ENCODE data around the gene ABCC1.

ABCC1 gene

DNA sequence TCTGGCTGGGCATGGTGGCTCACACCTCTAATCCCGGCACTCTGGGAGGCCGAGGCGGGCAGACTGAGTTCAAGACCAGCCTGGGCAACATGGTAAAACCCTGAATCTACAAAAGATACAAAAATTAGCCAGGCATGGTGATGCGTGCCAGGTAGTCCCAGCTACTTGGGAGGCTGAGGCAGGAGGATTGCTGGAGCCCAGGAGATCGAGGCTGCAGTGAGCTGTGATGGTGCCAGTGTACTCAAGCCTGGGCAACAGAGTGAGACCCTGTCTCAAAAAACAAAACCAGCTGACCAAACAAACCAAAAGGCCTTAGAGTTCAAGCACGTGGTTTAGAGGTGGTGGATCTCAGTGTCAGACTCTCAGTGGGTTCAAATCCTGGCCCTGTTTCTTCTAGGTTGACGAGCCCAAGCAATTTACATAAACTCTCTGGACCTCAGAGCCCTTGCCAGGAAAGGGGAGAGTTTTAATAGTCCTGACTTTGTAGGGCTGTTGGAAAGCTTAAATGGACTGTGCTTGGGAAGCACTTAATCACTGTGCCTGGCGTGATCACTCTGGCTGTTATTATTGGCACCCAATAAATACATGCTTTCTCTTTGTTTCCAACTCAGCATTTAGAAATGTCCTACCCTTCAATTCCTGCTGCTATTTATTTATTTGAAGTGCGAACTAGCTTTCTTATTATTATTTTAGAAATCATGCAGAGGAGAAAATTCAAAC is 44.7 kb downstream of the ABCC1 start:
- no peak for DNase-seq

GRCh38 chr16:15996432-15997109 is 47.2 kb downstream of the ABCC1 start:
- DNase-seq: no peak

GRCh38 chr16:16000685-16001084 is 51.3 kb downstream of the ABCC1 start:
- no peak for DNase-seq

DNA sequence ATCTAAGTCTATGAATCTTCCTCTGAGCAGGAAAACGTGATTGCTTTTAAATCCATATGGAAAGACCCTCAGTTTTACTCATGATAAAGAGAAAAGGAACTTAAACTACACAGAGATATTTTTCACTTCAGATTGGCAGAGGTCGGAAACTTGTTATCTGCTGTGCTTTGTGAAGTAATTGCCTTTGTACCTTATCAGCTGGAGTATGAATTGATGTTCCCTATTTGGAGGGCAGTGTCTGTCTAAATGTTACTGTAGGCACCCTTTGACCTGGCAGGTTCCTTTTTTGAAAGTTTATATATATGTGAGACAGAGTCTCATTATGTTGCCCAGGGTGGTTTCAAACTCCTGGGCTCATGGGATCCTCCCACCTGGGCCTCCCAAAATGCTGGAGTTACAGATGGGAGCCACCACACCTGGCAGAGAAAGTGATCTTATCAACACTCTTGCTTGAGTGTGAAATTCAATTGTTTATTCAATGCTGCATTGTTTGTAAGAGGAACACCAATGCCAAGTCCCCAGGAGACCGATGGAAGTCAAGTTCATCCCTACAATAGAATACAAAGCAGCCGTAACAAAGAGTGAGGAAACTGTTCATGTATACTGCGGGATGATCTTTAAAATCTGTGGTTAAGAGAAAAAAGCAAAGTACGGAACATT is 52.3 kb downstream of the ABCC1 start:
- DNase-seq: no peak

GRCh38 chr16:16003719-16004313 is 54.4 kb downstream of the ABCC1 start:
- no peak for DNase-seq

DNA sequence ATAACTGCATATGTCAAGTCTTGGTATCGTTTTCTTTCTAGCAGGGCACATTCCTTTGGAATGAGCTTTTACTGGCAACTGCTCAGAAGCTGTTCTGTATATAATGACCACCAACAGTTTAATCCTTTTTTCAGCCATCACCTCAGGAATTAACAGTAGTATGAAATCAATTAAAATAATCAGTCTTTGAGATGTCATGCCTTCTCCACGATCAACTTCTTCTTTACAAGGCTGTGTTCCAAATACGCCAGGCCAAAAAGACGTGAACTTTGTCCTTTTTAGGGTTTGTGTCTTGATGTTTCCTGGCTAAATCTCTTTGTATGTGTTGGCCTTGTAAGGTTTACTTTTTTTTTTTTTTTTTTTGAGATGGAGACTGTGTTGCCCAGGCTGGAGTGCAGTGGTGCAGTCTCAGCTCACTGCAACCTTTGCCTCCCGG is 54.9 kb downstream of the ABCC1 start:
- no peak for DNase-seq

DNA sequence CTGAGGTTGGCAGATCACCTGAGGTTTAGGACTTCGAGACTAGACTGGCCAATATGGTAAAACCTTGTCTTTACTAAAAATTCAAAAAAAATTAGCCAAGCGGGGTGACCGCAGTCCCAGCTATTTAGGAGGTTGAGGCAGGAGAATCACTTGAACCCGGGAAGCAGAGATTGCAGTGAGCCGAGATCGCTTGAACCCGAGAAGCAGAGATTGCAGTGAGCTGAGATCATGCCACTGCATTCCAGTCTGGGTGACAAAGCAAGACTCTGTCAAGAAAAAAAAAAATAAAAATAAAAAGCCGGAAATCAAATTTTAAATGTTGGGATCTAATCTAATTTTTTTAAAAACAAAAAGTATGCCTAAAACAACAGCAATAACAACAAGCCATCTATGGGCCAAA is 56.3 kb downstream of the ABCC1 start:
- DNase-seq: no peak

DNA sequence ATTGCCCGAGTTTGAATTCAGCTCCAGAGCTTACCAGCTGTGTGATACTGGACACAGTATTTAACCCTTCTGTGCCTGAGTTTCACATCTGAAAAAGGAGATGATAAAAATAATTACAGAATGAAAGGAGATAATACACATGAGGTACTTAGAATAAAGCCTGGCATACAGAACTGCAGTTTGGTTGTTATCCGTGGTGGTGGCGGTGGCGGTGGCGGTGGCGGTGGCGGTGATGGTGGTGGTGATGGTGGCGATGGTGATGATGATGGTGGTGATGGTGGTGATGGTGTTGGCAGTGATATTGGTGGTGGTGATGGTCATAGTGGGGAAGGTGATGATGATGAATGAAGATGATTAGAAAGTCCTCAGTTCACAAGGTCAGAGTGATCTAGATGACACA is 57.2 kb downstream of the ABCC1 start:
- no peak for DNase-seq

GRCh38 chr16:16007743-16008111 is 58.3 kb downstream of the ABCC1 start:
- DNase-seq: no peak

GRCh38 chr16:16008666-16009065 is 59.2 kb downstream of the ABCC1 start:
- DNase-seq: no peak

- no peak for DNase-seq
Observed at GRCh38 chr16:16009401-16009800, 60.0 kb downstream of the ABCC1 start.

DNA sequence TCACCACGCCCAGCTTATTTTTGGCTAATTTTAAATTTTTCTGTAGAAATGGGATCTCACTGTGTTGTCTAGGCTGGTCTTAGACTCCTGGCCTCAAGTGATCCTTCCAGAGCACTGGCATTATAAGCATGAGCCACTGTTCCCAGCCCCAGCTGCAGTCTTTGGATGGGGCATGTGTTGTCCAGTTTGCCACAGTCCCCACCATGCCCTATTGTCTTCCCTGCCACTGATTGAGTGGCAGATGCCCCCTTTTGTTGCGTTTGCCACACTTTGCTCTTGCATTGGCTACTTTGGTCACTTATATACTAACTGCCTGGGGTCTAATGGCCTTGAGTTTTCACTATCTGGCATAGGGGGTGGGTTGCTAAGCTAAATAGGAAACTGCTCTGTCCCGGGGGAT is 60.8 kb downstream of the ABCC1 start:
- no peak for DNase-seq

GRCh38 chr16:16012144-16012543 is 62.7 kb downstream of the ABCC1 start:
- DNase-seq: no peak

DNA sequence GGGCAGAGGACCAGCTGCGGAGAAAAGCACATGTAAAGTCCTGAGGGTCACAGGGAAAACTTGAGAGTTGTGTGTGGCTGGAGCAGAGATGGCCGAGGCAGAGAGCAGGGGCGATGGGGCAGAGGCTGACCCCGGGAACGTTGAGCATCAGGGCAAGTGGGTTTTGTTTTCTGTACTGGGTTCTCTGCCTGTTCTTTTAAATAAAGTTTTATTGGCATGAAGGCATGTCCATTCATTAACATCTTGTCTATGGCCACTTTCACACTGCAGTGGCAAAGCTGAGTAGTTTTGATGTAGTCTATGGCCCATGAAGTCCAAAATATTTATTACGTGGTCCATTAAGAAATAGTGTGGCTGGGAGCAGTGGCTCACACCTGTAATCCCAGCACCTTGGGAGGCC is 64.4 kb downstream of the ABCC1 start:
- no peak for DNase-seq

GRCh38 chr16:16014329-16015224 is 65.2 kb downstream of the ABCC1 start:
- DNase-seq: no peak

DNA sequence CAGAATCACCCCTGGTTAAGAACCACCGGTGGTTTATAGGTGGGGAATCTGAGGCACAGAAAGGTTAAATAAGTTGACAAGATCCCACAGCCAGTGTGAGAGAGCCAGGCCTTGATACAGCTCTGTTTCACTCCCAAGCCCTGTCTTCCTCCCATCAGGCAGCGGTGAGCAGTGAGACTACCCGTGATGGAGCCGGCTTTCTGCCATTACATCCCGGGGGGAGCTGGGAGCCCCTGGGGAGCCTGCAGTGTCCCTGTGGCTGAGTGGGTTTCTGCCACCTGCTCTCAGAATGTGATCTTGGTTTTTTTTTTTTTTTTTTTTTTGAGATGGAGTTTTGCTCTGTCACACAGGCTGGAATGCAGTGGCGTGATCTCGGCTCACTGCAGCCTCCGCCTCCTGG is 66.4 kb downstream of the ABCC1 start:
- no peak for DNase-seq

DNA sequence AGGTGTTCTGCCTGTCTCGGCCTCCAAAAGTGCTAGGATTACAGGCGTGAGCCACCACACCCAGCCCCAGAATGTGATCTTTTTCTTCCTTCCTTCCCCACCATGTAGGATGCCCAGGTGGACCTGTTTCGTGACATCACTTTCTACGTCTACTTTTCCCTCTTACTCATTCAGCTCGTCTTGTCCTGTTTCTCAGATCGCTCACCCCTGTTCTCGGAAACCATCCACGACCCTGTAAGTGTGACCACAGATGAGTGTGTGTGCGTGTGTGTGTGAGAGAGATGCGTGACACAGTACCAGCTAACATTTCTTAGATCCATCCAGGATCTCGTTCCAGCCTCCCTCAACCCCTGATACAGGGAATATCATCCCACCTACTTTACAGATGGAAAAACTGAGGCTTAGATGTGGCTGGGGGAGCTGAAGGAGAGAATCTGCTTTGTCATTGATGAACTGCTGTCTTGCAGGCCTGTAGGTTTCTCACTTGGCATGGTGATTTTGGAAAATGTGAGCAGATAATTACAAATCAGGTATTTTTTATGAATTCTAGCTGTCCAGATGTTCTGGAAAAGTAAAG is 67.1 kb downstream of the ABCC1 start:
- no peak for DNase-seq

- DNase-seq: no peak
Observed at GRCh38 chr16:16017812-16018211, 68.4 kb downstream of the ABCC1 start.

DNA sequence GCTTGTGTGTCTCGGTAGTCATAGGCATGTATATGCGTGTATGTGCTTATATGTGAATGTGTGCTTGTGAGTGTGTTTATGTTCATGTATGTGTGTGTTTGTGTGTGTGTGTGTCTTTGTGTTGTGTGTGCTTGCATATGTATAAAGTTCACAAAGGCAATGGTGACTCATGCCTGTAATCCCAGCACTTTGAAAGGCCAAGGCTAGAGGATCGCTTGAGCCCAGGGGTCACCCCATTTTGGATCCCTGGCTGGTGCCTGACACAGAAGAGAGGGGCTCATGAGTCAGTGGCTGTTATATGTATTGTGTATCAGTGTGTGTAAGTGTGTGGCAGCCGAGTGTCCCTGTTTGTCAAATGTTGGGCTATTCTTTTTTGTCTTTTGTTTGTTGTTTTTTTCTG is 69.3 kb downstream of the ABCC1 start:
- DNase-seq: no peak

GRCh38 chr16:16019488-16019887 is 70.1 kb downstream of the ABCC1 start:
- DNase-seq: no peak

DNA sequence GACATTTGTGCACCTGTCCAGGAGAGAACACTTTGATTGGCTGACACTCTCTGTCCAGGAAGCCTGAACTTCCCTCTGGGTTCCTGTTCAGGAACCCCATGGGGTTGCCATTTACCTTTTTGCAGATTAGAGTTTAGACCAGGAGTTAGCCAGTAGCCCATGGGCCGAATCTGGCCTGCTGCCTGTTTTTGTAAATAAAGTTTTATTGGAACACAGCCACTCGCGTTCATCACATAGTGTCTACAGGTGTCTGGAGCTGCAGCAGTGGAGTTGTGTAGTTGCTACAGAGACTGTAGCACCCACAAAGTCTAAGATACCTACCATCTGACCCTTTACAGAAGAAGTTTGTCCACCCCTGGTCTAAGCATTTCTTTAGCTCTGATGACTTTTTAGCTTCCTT is 70.9 kb downstream of the ABCC1 start:
- no peak for DNase-seq

GRCh38 chr16:16021020-16021419 is 71.6 kb downstream of the ABCC1 start:
- DNase-seq: no peak

DNA sequence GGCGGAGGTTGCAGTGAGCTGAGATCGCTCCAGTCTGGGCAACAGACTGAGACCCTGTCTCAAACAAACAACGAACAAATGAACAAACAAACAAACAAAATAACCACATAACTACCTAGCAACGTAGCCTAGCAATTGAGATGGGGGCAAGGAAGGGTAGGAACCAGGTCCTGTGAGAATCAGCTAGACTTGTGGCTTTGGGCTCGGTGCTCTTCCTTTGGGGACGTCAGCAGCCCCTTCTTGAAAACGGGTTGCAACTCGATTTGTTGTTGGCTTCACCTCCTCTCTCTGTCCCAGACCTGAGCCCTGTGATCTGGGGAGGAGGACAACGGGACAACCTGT is 72.2 kb downstream of the ABCC1 start:
- no peak for DNase-seq

Data from CD4-positive, alpha-beta T cell treated with Interleukin-6 for 4 hours (primary cell).